Astrocyte (in vitro differentiated cells and primary cell): Measurements from ENCODE around the gene CACNA1B. TPM values are rescaled to one million over a fixed set of nuclear protein-coding genes. Genes with fewer than 3 reads are reported as not detected.

Experiments
- DNase-seq: peaks from one replicate; pipeline ENCODE4 v3.0.0-alpha.2; 2010; ENCODE audit warnings: low read depth
- FAIRE-seq: peaks from 2 replicates; lab custom pipeline; 2011; peaks lifted over from hg19 to GRCh38; lab: Jason Lieb, UNC
- H2AFZ ChIP-seq: 2 replicates; pipeline ENCODE4 v1.6.0; 2012; ENCODE audit warnings: low read depth, low read length, inconsistent platforms
- H3K27ac ChIP-seq: 2 replicates; pipeline ENCODE4 v1.5.1; 2011; ENCODE audit warnings: low read depth, low read length, inconsistent platforms
- H3K27me3 ChIP-seq: 2 replicates; pipeline ENCODE4 v1.6.0; 2011; ENCODE audit warnings: low read length, inconsistent platforms; ENCODE audit not compliant: insufficient read depth
- H3K36me3 ChIP-seq: 2 replicates; pipeline ENCODE4 v1.5.1; 2011; ENCODE audit warnings: low read length, inconsistent platforms; ENCODE audit not compliant: insufficient read depth
- H3K4me1 ChIP-seq: 2 replicates; pipeline ENCODE4 v1.5.1; 2011; ENCODE audit warnings: low read length, inconsistent platforms; ENCODE audit not compliant: insufficient read depth
- H3K4me2 ChIP-seq: 2 replicates; pipeline ENCODE4 v1.6.0; 2012; ENCODE audit warnings: low read length, inconsistent platforms
- H3K4me3 ChIP-seq: 2 replicates; pipeline ENCODE4 v1.5.1; 2011; ENCODE audit warnings: low read depth, mild to moderate bottlenecking, low read length, inconsistent platforms; ENCODE audit not compliant: insufficient read depth
- H3K79me2 ChIP-seq: 2 replicates; pipeline ENCODE4 v1.6.0; 2012; ENCODE audit warnings: mild to moderate bottlenecking, low read length, inconsistent platforms; ENCODE audit not compliant: insufficient read depth
- H3K9ac ChIP-seq: 2 replicates; pipeline ENCODE4 v1.6.0; 2012; ENCODE audit warnings: mild to moderate bottlenecking, low read length, inconsistent platforms
- H3K9me3 ChIP-seq: 2 replicates; pipeline ENCODE4 v1.5.1; 2012; ENCODE audit warnings: low read depth, mild to moderate bottlenecking, low read length, inconsistent platforms; ENCODE audit not compliant: insufficient read depth
- H4K20me1 ChIP-seq: 2 replicates; pipeline ENCODE4 v1.6.0; 2012; ENCODE audit warnings: low read length, inconsistent platforms; ENCODE audit not compliant: insufficient read depth
- H3K27ac Mint-ChIP-seq: one replicate; pipeline ENCODE4 v1.8.0; 2021; ENCODE audit warnings: mild to moderate bottlenecking, mixed read lengths; ENCODE audit not compliant: unreplicated experiment
- H3K27me3 Mint-ChIP-seq: one replicate; pipeline ENCODE4 v1.8.0; 2021; ENCODE audit warnings: low read depth, mixed read lengths; ENCODE audit not compliant: unreplicated experiment
- H3K36me3 Mint-ChIP-seq: one replicate; pipeline ENCODE4 v1.8.0; 2021; ENCODE audit warnings: low read depth, mixed read lengths; ENCODE audit not compliant: unreplicated experiment
- H3K4me1 Mint-ChIP-seq: one replicate; pipeline ENCODE4 v1.8.0; 2021; ENCODE audit warnings: low read depth, mixed read lengths; ENCODE audit not compliant: unreplicated experiment
- H3K4me3 Mint-ChIP-seq: one replicate; pipeline ENCODE4 v1.8.0; 2021; ENCODE audit warnings: mild to moderate bottlenecking, moderate library complexity, mixed read lengths; ENCODE audit not compliant: unreplicated experiment
- H3K9me3 Mint-ChIP-seq: one replicate; pipeline ENCODE4 v1.8.0; 2021; ENCODE audit warnings: mild to moderate bottlenecking, mixed read lengths; ENCODE audit not compliant: unreplicated experiment
- CTCF ChIP-seq: IDR thresholded peaks from 2 replicates; pipeline ENCODE4 v1.5.1; 2011; ENCODE audit warnings: low read depth, mild to moderate bottlenecking, inconsistent platforms, low read length, moderate library complexity; ENCODE audit not compliant: insufficient read depth
- EZH2 ChIP-seq: IDR thresholded peaks from 2 replicates; pipeline ENCODE4 v1.6.1; 2012; ENCODE audit warnings: mild to moderate bottlenecking, low read length, inconsistent platforms; ENCODE audit not compliant: insufficient read depth
- total RNA-seq: library from RNA; stranded (reverse); gene quantifications from 2 replicates; pipeline ENCODE4 v1.2.1, GENCODE V29; 2021

The CACNA1B gene
- total RNA-seq, 1 donor from 2014 or later = 3.1 TPM

GRCh38 chr9:138031186-138031585, 153.6 kb downstream of the CACNA1B start:
- no peak overlapping the region for H3K9ac ChIP-seq
- no peaks in the 10 kb centered on the region for H3K4me1 ChIP-seq
- H3K27ac Mint-ChIP-seq = no peak overlapping the region
- DNase-seq (no peak), FAIRE-seq (peak; percentile 17)
- no peaks in the 10 kb centered on the region for H3K36me3 ChIP-seq
- H3K79me2 ChIP-seq = no peaks in the 10 kb centered on the region
- no peaks in the 10 kb centered on the region for H3K4me1 Mint-ChIP-seq
- H3K4me2 ChIP-seq = no peak overlapping the region
- H4K20me1 ChIP-seq = no peaks in the 10 kb centered on the region
- no peak overlapping the region for H2AFZ ChIP-seq
- H3K36me3 Mint-ChIP-seq = peaks cover 1% of the 10 kb centered on the region
- no peak overlapping the region for H3K4me3 Mint-ChIP-seq
- H3K9me3 Mint-ChIP-seq = peaks cover 10% of the 10 kb centered on the region
- H3K4me3 ChIP-seq = no peak overlapping the region
- no peak for TF ChIP-seq EZH2
- no peak for TF ChIP-seq CTCF
- H3K27ac ChIP-seq = no peak overlapping the region
- H3K9me3 ChIP-seq = no peaks in the 10 kb centered on the region
- no peaks in the 10 kb centered on the region for H3K27me3 ChIP-seq
- no peaks in the 10 kb centered on the region for H3K27me3 Mint-ChIP-seq

- no peak overlapping the region for H3K4me3 ChIP-seq
- no peak for DNase-seq
- no peaks in the 10 kb centered on the region for H3K27me3 ChIP-seq
- peaks cover 10% of the 10 kb centered on the region for H3K9me3 Mint-ChIP-seq
- H3K79me2 ChIP-seq = no peaks in the 10 kb centered on the region
- no peaks in the 10 kb centered on the region for H3K27me3 Mint-ChIP-seq
- no peak overlapping the region for H2AFZ ChIP-seq
- H3K27ac Mint-ChIP-seq = no peak overlapping the region
- no peak overlapping the region for H3K4me3 Mint-ChIP-seq
- no peak overlapping the region for H3K27ac ChIP-seq
- H3K4me2 ChIP-seq = no peak overlapping the region
- no peaks in the 10 kb centered on the region for H3K36me3 ChIP-seq
- no peak for TF ChIP-seq EZH2
- TF ChIP-seq CTCF = no peak
- H4K20me1 ChIP-seq = no peaks in the 10 kb centered on the region
- FAIRE-seq = no peak
- no peaks in the 10 kb centered on the region for H3K4me1 Mint-ChIP-seq
- peaks cover 1% of the 10 kb centered on the region for H3K36me3 Mint-ChIP-seq
- H3K9ac ChIP-seq = no peak overlapping the region
- H3K9me3 ChIP-seq = no peaks in the 10 kb centered on the region
- no peaks in the 10 kb centered on the region for H3K4me1 ChIP-seq
Measured at GRCh38 chr9:138033950-138034349, 156.4 kb downstream of the CACNA1B start.

- Mint-ChIP-seq H3K27ac (no peak overlapping the region), H3K27me3 (no peaks in the 10 kb centered on the region), H3K9me3 (peaks cover 10% of the 10 kb centered on the region), H3K36me3 (peaks cover 1% of the 10 kb centered on the region), H3K4me1 (no peaks in the 10 kb centered on the region), H3K4me3 (no peak overlapping the region)
- H3K36me3 ChIP-seq = no peaks in the 10 kb centered on the region
- H2AFZ ChIP-seq = no peak overlapping the region
- no peak overlapping the region for H3K27ac ChIP-seq
- H3K4me3 ChIP-seq = no peak overlapping the region
- DNase-seq = no peak
- H3K9me3 ChIP-seq = no peaks in the 10 kb centered on the region
- H3K4me1 ChIP-seq = no peaks in the 10 kb centered on the region
- H3K79me2 ChIP-seq = no peaks in the 10 kb centered on the region
- no peak overlapping the region for H3K4me2 ChIP-seq
- no peak for TF ChIP-seq EZH2
- no peak for TF ChIP-seq CTCF
- no peak overlapping the region for H3K9ac ChIP-seq
- no peak for FAIRE-seq
- no peaks in the 10 kb centered on the region for H3K27me3 ChIP-seq
- no peaks in the 10 kb centered on the region for H4K20me1 ChIP-seq
Measured at GRCh38 chr9:138037140-138037539, 159.6 kb downstream of the CACNA1B start.
